GM12878 (cell line): Measurements from ENCODE around the gene NUP210. TPM values are rescaled to one million over a fixed set of nuclear protein-coding genes. Genes with fewer than 3 reads are reported as not detected.

Experiments
- BACH1 ChIP-seq: fragments of 450-650 bp; IDR thresholded peaks from 2 replicates; pipeline ENCODE4 v1.6.1; 2017; ENCODE audit warnings: mild to moderate bottlenecking, borderline replicate concordance
- BCL3 ChIP-seq: IDR thresholded peaks from 2 replicates; pipeline ENCODE4 v1.6.1; 2011; ENCODE audit warnings: borderline replicate concordance, low read depth, mild to moderate bottlenecking, moderate library complexity, low read length; ENCODE audit not compliant: insufficient read depth, poor library complexity, severe bottlenecking
- CTCF ChIP-seq, 3 experiments: IDR thresholded peaks in 2 of 3; conservative IDR thresholded peaks in 1 of 3; 2 replicates each; pipeline ENCODE4 v1.5.1; 2011; ENCODE audit warnings: low read depth in 3 of 3, low read length in 3 of 3, mild to moderate bottlenecking in 3 of 3, control low read depth in 2 of 3, moderate library complexity in 2 of 3, inconsistent platforms in 1 of 3, mixed read lengths in 1 of 3; ENCODE audit not compliant: control insufficient read depth in 2 of 3, insufficient read depth in 1 of 3; ENCODE audit errors: extremely low read depth in 1 of 3
- FOXM1 ChIP-seq: IDR thresholded peaks from 2 replicates; pipeline ENCODE4 v1.6.1; 2012; ENCODE audit warnings: low read depth, mild to moderate bottlenecking, inconsistent platforms, low read length, moderate library complexity
- GATAD2B ChIP-seq: fragments of 450-650 bp; conservative IDR thresholded peaks from 2 replicates; pipeline ENCODE4 v1.6.1; 2017; ENCODE audit warnings: low read depth, mild to moderate bottlenecking, moderate library complexity
- HCFC1 ChIP-seq: fragments of 150-350 bp; IDR thresholded peaks from 2 replicates; pipeline ENCODE4 v1.6.1; 2014; ENCODE audit warnings: low read length
- MEF2B ChIP-seq: fragments of 450-650 bp; IDR thresholded peaks from 2 replicates; pipeline ENCODE4 v1.6.1; 2018; ENCODE audit warnings: mild to moderate bottlenecking, moderate library complexity; ENCODE audit not compliant: partially characterized antibody, poor library complexity, severe bottlenecking
- NKRF ChIP-seq: fragments of 450-650 bp; conservative IDR thresholded peaks from 2 replicates; pipeline ENCODE4 v1.6.1; 2017; ENCODE audit warnings: mild to moderate bottlenecking, moderate library complexity
- PBX3 ChIP-seq: IDR thresholded peaks from 2 replicates; pipeline ENCODE4 v1.6.1; 2011; ENCODE audit warnings: mild to moderate bottlenecking, low read depth, low read length, moderate library complexity; ENCODE audit not compliant: insufficient replicate concordance
- POLR2A ChIP-seq: IDR thresholded peaks from 2 replicates; pipeline ENCODE4 v1.6.1; 2011; ENCODE audit warnings: low read depth, mild to moderate bottlenecking, low read length
- SMARCA5 ChIP-seq: fragments of 450-650 bp; IDR thresholded peaks from 2 replicates; pipeline ENCODE4 v1.6.1; 2017; ENCODE audit warnings: mild to moderate bottlenecking
- TARDBP ChIP-seq: IDR thresholded peaks from 2 replicates; pipeline ENCODE4 v1.6.1; 2016; ENCODE audit warnings: borderline replicate concordance
- TCF3 ChIP-seq: IDR thresholded peaks from 2 replicates; pipeline ENCODE4 v1.6.1; 2012; ENCODE audit warnings: low read depth, mild to moderate bottlenecking, low read length, borderline replicate concordance; ENCODE audit not compliant: insufficient read depth
- YY1 ChIP-seq: IDR thresholded peaks from 2 replicates; pipeline ENCODE4 v1.6.1; 2011; ENCODE audit warnings: low read depth, mild to moderate bottlenecking, low read length
- ZNF592 ChIP-seq: fragments of 450-650 bp; IDR thresholded peaks from 2 replicates; pipeline ENCODE4 v1.6.1; 2017; ENCODE audit warnings: mild to moderate bottlenecking, moderate library complexity
- polyA plus RNA-seq, 11 experiments: library from polyadenylated mRNA; depleted of rRNA in 4 of 11; unstranded in 6 of 11; stranded (reverse) in 5 of 11; fragments of >200 nt; fragmentation: Nextera tagmentation in 4 of 11; fragmentation: Illumina TruSeq in 1 of 11; extraction: Ambion mirVana in 4 of 11; extraction: Trizol in 1 of 11; gene quantifications; 1 replicate in 1 of 11; 2 replicates in 10 of 11; pipeline versions ENCODE4 v1.2.1 to v1.2.3, GENCODE V29; 2011 to 2016; ENCODE audit warnings: inconsistent platforms in 2 of 11, missing spikeins in 2 of 11, low read depth in 1 of 11
- total RNA-seq, 4 experiments: library from RNA; depleted of rRNA in 3 of 4; stranded (reverse); fragments of >200 nt in 3 of 4; fragmentation: Illumina TruSeq in 1 of 4; extraction: Trizol in 1 of 4; gene quantifications; 2 replicates each; pipeline versions ENCODE4 v1.2.1 to v1.2.3, GENCODE V29; 2013 to 2021
- TF ChIP-seq, protein P1 (sequence below): fragments of 150-350 bp; IDR thresholded peaks from 2 replicates; pipeline ENCODE4 v1.6.1; 2014; ENCODE audit warnings: mild to moderate bottlenecking, low read depth, low read length

Gene NUP210
- total and polyA plus RNA-seq, 10 of the 15 experiments (the other 5 are each of a cell fraction or from before 2014, with no cell fraction given): 2.9 to 150 (median 76.0) TPM

DNA sequence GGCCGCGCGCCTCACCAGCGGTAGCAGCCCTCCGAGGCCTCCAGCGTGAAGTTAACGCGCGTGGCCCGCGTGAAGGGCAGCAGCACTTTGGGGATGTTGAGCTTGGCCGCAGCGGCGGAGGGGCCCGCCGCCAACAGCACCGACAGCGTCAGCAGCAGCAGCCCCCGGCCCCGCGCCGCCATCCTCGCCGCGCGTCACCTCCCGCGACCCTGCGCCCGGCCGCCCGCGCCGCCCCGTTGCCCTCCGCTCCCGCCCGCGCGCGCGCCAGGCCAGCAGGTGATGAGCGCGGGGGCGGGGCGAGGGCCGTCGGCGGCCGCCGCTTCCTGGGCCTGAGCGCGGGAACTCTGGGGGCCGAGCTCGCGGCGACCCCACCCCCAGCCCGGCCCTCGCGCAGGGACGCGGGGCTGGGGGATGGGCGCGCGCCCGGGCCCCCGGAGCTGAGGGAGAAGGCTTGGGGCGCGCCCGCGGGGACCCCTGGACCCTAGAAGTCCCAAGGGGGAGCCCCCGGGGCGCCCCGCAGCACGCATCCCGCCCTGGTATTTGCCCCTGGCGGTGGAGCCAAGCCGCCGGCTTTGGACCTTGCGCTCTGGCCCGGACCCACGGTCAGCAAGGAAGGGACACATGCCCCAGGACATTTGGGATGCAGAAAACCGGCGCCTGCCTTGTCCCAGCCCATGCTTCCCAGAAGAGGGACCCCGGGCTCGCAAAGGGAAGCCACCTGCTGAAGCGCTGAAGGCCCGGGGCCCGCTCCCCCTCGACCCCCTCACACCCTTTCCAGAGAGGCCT is at the start of gene NUP210 (continued):
- TF ChIP-seq NKRF (0 out of 2 replicates have a peak, but pooled peaks have one; percentile 59), HCFC1 (no peak), BACH1 (peak; percentile 80), ZNF592 (0 out of 2 replicates have a peak, but pooled peaks have one; percentile 6), BCL3 (peak; percentile 9), CTCF (IDR thresholded peaks at IDR 0.05 in 2 of 3, conservative IDR thresholded peaks at IDR 0.05 in 1 of 3; ENCODE audit: control insufficient read depth in 2 of 3, extremely low read depth in 1 of 3, insufficient read depth in 1 of 3, low read depth in 3 of 3, low read length in 3 of 3) (peak in 1 of 3 experiments; percentile 17; a peak in 1 of 6 replicates), TARDBP (no peak), TCF3 (peak; percentile 41; the same call in 1 of the 2 replicates), MEF2B (peak; percentile 26), GATAD2B (peak; percentile 94), PBX3 (no peak), POLR2A (peak; percentile 85), SMARCA5 (no peak), FOXM1 (no peak), YY1 (peak; percentile 64; the same call in 1 of the 2 replicates)
- TF ChIP-seq, protein P1, sequence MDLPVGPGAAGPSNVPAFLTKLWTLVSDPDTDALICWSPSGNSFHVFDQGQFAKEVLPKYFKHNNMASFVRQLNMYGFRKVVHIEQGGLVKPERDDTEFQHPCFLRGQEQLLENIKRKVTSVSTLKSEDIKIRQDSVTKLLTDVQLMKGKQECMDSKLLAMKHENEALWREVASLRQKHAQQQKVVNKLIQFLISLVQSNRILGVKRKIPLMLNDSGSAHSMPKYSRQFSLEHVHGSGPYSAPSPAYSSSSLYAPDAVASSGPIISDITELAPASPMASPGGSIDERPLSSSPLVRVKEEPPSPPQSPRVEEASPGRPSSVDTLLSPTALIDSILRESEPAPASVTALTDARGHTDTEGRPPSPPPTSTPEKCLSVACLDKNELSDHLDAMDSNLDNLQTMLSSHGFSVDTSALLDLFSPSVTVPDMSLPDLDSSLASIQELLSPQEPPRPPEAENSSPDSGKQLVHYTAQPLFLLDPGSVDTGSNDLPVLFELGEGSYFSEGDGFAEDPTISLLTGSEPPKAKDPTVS: no peak
